HG03342 (cell line): ENCODE measurements around the gene ADAMTS14.
"Not testable (repeated sequence)": the region's sequence is repeated elsewhere in the genome, so short reads cannot be mapped to it uniquely, and the experiment has no call there.

Experiments
- ATAC-seq: cut with Tn5 transposase; IDR thresholded peaks from one replicate; pipeline ENCODE4 v1.9.1; 2021; ENCODE audit warnings: mild to moderate bottlenecking, moderate library complexity; ENCODE audit not compliant: unreplicated experiment

The ADAMTS14 gene

GRCh38 chr10:70672165-70673042, at the start of gene ADAMTS14:
TSS of gene ADAMTS14 (plus strand) at chr10:70672506. CDS start at chr10:70672803, 297 bp downstream.
- no peak for ATAC-seq

GRCh38 chr10:70622541-70622940, 49.8 kb upstream of the ADAMTS14 start:
- no peak for ATAC-seq

- no peak for ATAC-seq
Observed at GRCh38 chr10:70622981-70623844, 49.1 kb upstream of the ADAMTS14 start.

- no peak for ATAC-seq
Observed at GRCh38 chr10:70626056-70626455, 46.2 kb upstream of the ADAMTS14 start.

- no peak for ATAC-seq
Observed at GRCh38 chr10:70629338-70629737, 43.0 kb upstream of the ADAMTS14 start.

- ATAC-seq: not testable (repeated sequence)
Observed at GRCh38 chr10:70631735-70632134, 40.6 kb upstream of the ADAMTS14 start.

- ATAC-seq: no peak
Observed at GRCh38 chr10:70634011-70634410, 38.3 kb upstream of the ADAMTS14 start.

- ATAC-seq: not testable (repeated sequence)
Observed at GRCh38 chr10:70634515-70634914, 37.8 kb upstream of the ADAMTS14 start.

- not testable (repeated sequence) for ATAC-seq
Observed at GRCh38 chr10:70639640-70640383, 32.5 kb upstream of the ADAMTS14 start.

- ATAC-seq: not testable (repeated sequence)
Observed at GRCh38 chr10:70643272-70643671, 29.0 kb upstream of the ADAMTS14 start.

GRCh38 chr10:70644959-70645358, 27.3 kb upstream of the ADAMTS14 start:
- ATAC-seq: not testable (repeated sequence)

- no peak for ATAC-seq
Observed at GRCh38 chr10:70647086-70647485, 25.2 kb upstream of the ADAMTS14 start.

- ATAC-seq: no peak
Observed at GRCh38 chr10:70648427-70648826, 23.9 kb upstream of the ADAMTS14 start.

- ATAC-seq: no peak
Observed at GRCh38 chr10:70649526-70649925, 22.8 kb upstream of the ADAMTS14 start.

GRCh38 chr10:70650104-70650503, 22.2 kb upstream of the ADAMTS14 start:
- no peak for ATAC-seq

GRCh38 chr10:70650718-70651117, 21.6 kb upstream of the ADAMTS14 start:
- no peak for ATAC-seq

- no peak for ATAC-seq
Observed at GRCh38 chr10:70651661-70652060, 20.6 kb upstream of the ADAMTS14 start.

GRCh38 chr10:70652761-70653657, 19.3 kb upstream of the ADAMTS14 start:
- no peak for ATAC-seq

- no peak for ATAC-seq
Observed at GRCh38 chr10:70655316-70655715, 17.0 kb upstream of the ADAMTS14 start.

GRCh38 chr10:70656489-70656888, 15.8 kb upstream of the ADAMTS14 start:
- peak; percentile 84 for ATAC-seq
